Fibroblast of upper back skin (primary cell): Measurements from ENCODE around the gene RNF217.
"Not testable (repeated sequence)": the region's sequence is repeated elsewhere in the genome, so short reads cannot be mapped to it uniquely, and the experiment has no call there.

Source experiments
- DNase-seq: peaks from one replicate; pipeline ENCODE4 v3.0.0-alpha.2; 2013

RNF217 gene

DNA sequence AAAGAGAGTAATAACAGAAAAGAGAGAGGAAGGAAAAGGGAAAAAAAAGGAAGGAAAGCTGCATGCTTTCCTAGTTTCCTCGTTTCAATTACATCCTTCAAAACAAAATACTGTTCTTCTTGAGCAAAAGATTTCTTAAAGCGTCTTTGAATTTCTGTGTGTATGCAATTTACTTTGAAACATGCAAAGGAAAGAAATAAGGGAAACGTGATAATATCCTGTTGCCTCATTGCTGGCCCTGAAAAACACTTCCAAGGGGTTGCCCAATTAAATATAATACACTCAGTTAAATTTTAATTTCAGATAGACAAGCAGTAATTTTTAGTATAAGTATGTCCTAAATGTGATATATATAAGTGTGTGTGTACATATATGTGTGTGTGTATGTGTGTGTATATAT is 140.2 kb downstream of the RNF217 start:
- no peak for DNase-seq

DNA sequence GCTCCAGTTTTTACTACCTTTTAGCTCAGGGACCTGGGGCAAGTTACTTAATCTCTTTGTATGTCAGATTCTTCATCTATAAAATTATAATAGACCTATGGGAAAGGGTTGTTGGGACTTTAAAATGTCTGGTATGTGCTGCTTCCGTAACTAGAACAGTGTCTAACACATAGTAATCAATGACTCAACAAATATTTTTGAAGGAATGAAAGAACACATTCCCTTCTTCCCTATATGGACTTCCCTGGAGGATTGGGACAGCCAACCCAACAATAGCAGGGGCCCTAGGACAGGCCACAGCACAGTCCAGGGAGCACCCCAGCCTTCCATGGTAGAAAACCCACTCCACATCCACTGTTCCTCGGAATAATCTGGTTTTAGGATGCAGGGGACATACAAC is 140.7 kb downstream of the RNF217 start:
- peak; percentile 96 for DNase-seq

GRCh38 chr6:125104425-125104824 is 142.2 kb downstream of the RNF217 start:
- DNase-seq = peak; percentile 88

DNA sequence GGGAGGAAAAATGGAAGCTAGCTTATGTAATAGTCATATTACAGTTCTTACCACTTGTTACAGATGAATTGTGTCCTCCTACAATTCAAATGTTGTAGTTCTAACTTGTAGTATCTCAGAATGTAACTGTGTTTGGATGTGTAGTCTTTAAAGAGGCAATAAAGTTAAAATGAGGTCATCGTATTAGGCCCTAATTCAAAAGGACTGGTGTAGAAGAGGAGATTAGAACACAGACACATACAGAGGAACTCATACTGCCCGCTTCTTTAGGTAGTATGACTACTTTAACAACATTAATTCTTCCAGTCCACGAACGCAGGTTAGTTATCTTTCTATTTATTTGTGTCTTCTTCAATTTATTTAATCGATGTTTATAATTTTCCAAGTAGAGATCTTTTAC is 144.8 kb downstream of the RNF217 start:
- DNase-seq = no peak

DNA sequence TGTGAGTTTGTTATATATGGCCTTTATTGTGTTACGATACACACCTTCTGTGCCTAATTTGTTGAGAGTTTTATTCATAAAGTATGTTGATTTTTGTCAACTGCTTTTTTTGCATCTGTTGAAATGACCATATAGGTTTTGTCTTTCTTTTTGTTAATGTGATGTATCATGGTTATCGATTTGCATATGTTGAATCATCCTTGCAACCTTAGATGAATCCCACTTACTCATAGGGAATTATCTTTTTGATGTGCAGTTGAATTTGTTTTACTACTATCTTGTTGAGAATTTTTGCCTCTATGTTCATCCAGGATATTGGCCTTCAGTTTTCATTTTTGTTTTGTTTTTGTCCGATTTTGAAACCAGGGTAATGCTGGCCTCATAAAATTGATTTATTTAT is 145.7 kb downstream of the RNF217 start:
- DNase-seq = no peak

DNA sequence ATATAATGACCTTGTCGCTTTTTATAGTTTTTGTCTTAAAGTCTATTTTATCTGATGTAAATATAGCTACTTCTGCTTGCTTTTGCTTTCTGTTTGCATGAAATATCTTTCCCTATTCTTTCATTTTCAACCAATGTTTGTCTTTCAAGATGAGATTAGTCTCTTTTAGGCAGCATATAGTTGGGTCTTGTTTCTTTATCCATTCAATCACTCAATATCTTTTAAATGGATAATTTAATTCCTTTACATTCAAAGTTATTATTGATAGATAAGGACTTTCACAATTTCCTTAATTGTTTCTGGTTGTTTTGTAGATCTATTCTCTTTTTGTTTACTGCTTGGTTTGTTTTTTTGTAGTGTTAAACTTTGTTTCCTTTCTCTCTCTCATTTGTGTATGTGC is 147.8 kb downstream of the RNF217 start:
- DNase-seq = no peak

DNA sequence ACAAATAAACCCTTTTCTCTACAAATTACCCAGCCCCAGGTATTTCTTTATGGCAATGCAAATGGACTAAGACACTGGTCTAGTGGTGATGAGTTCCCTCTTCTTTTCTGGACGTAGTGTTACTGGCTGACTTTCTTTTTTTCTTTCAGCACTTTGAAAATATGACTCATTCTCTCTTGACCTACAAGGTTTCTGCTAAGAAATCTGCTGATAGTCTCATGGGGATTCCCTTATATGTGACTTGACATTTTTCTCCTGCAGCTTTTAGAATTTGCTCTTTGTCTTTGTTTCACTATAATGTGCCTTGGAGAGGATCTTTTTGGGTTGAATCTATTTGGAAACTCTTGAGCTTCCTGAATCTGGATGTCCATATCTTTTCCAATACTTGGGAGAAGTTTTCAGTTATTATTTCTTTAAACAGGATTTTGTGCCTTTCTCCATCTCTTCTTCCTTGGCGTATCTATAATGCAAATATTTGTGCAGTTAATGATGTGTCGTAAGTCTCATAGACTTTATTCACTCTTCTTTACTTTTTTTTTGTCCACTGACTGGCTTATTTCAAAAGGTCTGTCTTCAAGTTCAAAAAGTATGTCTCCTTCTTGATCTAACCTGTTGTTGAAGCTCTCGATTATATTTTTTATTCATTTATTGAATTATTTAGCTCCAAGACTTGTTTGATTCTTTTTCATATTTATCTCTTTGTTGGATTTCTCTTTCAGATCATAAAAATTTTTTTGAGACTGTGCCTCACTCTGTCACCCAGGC is 149.2 kb downstream of the RNF217 start:
- DNase-seq = no peak

GRCh38 chr6:125112934-125113333 is 150.7 kb downstream of the RNF217 start:
- DNase-seq = no peak

- DNase-seq = peak; percentile 66
Measured at GRCh38 chr6:125114248-125114858, 152.1 kb downstream of the RNF217 start.

GRCh38 chr6:125116170-125116569 is 153.9 kb downstream of the RNF217 start:
- DNase-seq = no peak

- no peak for DNase-seq
Measured at GRCh38 chr6:125116710-125117109, 154.5 kb downstream of the RNF217 start.

DNA sequence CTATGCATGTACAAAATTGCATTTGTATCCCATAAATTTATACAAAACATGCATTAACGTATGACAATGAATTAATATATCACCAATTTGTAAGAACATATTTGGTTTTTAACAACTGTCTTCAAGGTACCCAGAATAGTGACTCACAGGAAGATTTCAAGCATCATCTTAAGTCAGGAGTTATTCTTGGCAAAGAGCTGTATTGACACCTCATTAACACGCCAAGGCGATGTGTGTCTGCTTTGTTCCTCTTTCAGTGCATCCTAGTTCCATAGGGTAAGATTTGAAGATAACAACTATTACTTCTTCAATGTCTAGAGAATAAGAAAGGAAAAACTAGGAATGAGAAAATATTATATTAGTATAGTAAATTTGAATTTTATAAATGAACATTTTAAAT is 155.6 kb downstream of the RNF217 start:
- DNase-seq = no peak

- DNase-seq = no peak
Measured at GRCh38 chr6:125120054-125120590, 157.9 kb downstream of the RNF217 start.

DNA sequence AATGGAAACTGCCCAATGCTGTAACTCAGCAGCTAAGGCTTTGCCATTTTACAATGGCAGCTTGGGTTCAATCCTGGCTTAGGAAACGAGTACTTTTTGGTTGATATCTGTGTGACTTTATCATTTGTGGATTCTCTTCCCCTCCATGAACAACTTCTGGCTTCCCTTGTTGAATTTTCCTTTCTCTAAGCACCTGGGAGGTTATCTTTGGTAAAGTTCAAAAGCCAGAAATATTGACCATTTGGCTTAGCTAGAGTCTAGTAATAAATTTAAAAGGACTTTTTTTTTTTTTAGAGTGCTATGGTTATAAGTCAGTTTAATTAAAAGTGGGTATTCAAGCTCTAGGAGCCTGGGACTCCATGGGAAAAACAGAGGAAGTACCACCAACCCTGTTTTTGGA is 159.7 kb downstream of the RNF217 start:
- no peak for DNase-seq

- no peak for DNase-seq
Measured at GRCh38 chr6:125123051-125123450, 160.8 kb downstream of the RNF217 start.

DNA sequence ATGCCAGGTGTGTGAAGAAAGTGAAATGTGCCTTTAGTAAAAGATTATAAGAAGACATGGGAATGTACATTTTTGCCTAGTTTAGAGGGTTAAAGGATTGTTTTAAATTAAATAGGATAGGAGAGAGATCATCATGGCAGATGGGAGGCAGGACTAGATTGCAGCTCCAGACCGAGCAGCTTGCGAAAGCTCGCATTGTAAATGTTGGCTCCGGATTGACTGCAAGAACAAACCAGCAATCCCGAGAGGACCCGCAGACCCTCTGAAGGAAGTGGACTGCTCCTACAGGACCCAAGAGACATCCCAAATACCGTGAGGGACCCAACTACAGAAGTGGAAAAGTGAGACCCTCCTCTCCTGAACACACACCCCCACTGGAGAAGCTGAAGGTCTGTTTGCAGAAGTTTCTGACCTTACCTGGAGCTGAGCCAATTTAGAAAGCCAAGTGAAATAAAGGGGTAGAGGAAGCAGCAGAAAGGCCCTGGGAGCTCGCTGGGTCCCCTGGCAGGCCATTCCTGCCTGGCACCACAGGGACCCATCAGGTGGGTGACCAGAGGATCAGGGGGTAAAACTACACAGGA is 161.3 kb downstream of the RNF217 start:
- peak; percentile 9 for DNase-seq

DNA sequence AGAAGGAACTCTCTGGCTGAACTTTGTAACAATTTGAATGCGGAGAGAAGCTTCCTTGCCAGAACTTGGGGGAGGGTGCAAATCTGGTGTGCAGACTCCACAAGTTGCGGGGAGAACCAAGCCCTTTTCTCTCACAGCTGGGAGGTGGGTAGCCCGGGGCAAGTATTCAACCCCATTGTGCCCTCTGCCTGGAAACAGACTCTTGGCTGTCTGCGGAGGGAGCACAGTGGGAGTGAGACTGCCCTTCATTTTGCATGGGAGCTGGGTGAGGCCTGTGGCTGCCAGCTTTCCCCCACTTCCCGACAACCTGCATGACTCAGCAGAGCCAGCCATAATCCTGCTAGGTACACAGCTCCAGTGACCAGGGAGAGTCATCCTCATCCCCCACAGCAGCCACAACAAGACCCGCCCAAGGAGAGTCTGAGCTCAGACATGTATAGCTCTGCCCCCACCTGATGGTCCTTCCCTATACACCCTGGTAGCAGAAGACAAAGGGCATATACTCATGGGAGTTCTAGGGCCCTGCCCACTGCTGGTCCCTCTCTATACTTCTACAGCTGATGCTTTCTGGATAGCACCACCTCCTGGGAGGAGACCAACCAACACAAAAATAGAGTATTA is 161.9 kb downstream of the RNF217 start:
- peak; percentile 43 for DNase-seq

DNA sequence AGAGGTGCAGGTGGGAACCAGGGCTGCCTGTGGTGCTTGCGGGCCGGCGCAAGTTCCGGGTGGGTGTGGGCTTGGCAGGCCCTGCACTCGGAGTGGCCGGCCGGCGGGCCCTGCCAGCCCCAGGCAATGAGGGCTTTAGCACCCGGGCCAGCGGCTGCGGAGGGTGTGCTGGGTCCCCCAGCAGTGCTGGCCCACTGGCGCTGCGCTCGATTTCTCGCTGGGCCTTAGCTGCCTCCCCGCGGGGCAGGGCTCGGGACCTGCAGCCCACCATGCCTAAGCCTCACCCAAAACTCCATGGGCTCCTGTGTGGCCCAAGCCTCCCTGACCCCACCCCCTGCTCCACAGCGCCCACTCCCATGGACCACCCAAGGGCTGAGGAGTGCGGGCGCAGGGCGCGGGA is 163.6 kb downstream of the RNF217 start:
- not testable (repeated sequence) for DNase-seq

- DNase-seq = no peak
Measured at GRCh38 chr6:125129354-125129753, 167.1 kb downstream of the RNF217 start.

GRCh38 chr6:125132058-125132457 is 169.8 kb downstream of the RNF217 start:
- DNase-seq = no peak

DNA sequence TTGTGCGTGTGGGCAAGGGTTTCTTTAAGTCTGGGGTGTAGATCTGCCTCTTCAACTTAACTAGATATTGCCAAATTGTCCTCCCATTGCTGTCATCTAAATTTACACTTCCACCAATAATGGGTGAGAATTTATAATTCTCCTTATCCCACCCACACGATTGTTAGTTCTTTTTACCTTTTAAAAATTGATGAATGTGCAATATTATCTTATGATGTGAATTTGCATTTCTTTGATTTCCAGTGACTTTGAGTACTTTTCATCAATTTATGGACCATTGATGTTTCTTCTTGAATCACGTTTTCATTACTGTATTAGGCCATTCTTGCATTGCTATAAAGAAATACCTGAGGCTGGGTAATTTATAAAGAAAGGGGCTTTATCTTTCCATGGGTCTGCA is 174.1 kb downstream of the RNF217 start:
- DNase-seq = no peak

DNA sequence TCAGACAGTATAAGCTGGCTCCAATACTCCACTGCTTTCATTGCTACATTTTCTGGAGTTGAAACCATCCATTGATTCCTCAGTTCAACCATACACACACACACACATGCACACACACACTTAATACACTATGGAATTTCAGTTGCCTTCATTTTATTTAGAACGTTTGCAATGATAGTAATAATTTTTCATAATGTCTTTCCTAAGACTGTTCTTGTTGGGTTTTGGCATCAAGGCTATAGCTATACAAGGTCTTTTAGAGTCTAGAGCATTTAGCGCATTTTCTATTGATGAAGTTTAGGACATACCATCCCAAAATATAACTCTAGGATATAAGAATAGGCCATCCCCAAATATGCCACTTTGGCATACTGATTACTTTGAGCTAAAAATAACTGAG is 175.8 kb downstream of the RNF217 start:
- no peak for DNase-seq

GRCh38 chr6:125140808-125141207 is 178.6 kb downstream of the RNF217 start:
- peak; percentile 70 for DNase-seq
